Measurements from ENCODE around the gene PELI2. TPM values are rescaled to one million over a fixed set of nuclear protein-coding genes. Genes with fewer than 3 reads are reported as not detected.

PELI2 gene
- total and polyA plus RNA-seq, 11 donors, result 0.80 to 5.2 (median 3.3) TPM

DNA sequence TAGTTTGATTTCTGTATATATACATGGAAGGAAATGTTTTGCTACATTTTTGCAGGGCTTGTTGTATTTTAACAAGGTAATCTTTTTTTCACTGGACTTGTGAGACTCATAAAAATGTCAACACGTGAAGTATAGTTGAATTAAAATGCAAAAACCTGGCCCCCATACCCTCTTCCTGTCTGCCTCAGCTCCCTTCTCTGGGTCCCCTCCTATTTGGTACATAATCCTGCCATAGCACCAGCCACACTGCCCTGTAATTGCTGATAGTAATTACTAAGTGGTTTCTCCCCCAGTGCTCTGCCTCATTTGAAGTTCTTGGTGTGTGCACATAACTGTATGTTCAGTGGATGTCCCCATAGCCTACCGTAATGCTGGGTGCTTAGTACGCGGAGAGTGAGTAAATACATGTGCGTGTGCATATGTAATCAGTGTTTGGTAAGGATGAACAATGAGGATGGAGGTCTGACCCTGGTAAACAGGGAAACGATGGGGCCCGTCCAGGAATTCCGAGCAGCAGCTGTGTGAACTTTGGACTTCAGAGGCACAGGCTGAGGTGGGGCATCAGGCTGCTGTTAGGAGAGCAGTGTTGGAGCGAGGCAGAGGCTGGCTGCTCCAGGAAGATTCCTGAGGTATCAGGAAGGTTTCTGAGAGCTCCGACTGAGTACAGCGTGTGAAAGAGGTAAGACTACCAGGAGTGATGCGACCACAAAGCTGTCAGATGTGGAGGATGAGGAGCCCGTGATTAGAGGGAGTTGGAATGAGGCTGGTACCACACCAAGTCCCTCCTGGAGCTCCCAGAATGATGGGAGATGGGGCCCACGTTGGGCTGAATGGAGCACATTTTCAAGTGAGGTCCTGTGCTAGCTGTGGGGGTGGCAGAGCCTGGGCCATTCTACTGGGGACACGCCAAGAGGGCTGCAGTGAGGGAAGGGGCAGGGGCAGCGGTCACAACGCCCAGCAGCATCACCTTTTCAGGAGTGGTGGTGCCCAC lies 106.8 kb downstream of the PELI2 start:
- Histone ChIP-seq H3K4me3 (no peak overlapping the region), H3K27me3 (no peaks in the 10 kb centered on the region), H3K36me3 (no peaks in the 10 kb centered on the region), H3K27ac (no peak overlapping the region), H3K9me3 (no peaks in the 10 kb centered on the region), H3K4me1 (peaks cover 0 to 26% (median 17%) of the 10 kb centered on the region in 12 donors)
- ATAC-seq (no peak), DNase-seq (no peak)
- WGBS, 4 donors, result 91 to 92% (median 91%) methylated on average over 14 to 17 of the region's 17 CpGs
- TF ChIP-seq, protein P1, sequence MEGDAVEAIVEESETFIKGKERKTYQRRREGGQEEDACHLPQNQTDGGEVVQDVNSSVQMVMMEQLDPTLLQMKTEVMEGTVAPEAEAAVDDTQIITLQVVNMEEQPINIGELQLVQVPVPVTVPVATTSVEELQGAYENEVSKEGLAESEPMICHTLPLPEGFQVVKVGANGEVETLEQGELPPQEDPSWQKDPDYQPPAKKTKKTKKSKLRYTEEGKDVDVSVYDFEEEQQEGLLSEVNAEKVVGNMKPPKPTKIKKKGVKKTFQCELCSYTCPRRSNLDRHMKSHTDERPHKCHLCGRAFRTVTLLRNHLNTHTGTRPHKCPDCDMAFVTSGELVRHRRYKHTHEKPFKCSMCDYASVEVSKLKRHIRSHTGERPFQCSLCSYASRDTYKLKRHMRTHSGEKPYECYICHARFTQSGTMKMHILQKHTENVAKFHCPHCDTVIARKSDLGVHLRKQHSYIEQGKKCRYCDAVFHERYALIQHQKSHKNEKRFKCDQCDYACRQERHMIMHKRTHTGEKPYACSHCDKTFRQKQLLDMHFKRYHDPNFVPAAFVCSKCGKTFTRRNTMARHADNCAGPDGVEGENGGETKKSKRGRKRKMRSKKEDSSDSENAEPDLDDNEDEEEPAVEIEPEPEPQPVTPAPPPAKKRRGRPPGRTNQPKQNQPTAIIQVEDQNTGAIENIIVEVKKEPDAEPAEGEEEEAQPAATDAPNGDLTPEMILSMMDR (IDR thresholded peaks at IDR 0.05), result no peak
- no peak for TF ChIP-seq POLR2A (IDR thresholded peaks at IDR 0.05)
- intact Hi-C loops (cut with DNase I), result no loop called here

DNA sequence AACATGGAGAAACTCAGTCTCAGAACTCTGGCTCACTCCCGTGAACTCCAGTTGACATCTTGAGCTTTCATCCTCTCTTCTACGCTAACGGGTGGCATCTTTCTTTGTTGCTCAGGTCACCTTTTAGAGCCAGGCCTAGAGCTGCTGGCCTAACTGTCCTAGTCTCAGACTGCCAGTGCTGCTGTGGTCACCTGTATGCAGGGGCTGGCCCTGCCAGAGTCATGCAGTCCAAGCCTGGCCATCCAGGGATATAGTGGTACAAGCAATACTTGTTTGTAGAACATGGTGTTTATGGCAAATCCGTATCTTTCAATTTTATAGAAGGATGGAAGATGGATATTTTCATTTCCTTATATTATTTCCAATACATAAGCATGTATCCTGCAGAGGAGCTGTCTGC lies 117.2 kb downstream of the PELI2 start:
- H3K27ac ChIP-seq, result no peak overlapping the region
- no peak overlapping the region for H3K4me3 ChIP-seq
- no peaks in the 10 kb centered on the region for H3K27me3 ChIP-seq
- intact Hi-C loops (cut with DNase I), result no loop called here
- H3K4me1 ChIP-seq, result no peaks in the 10 kb centered on the region
- H3K9me3 ChIP-seq, result peaks cover 0 to 6% (median 0%) of the 10 kb centered on the region in 12 donors
- no peak for TF ChIP-seq POLR2A (IDR thresholded peaks at IDR 0.05)
- TF ChIP-seq, protein P1 (IDR thresholded peaks at IDR 0.05), result no peak
- no peaks in the 10 kb centered on the region for H3K36me3 ChIP-seq
- DNase-seq (no peak), ATAC-seq (no peak)
- 70 to 96% (median 78%) methylated on average over 4 of the region's 4 CpGs for WGBS, 4 donors

DNA sequence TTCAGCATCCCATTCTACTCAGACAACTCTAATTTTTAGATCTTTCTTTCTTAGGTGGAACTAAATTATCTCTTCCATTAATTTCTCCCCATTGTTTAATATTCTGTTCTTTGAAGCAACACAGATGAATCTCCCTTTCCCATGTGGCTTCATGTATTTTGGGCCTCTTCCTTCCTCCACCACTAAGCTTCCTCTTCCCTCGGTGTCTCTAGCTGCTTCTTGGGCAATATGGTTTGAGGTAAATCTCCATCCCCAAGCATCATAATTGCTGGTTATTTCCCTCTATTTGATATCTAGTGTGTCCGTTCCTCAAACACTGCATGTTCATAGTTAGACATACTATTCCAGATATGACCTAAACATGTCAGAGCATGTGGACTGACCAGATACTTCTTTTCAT lies 119.2 kb downstream of the PELI2 start:
- Histone ChIP-seq H3K9me3 (peaks cover 0 to 6% (median 0%) of the 10 kb centered on the region in 12 donors), H3K27ac (no peak overlapping the region), H3K36me3 (no peaks in the 10 kb centered on the region), H3K27me3 (no peaks in the 10 kb centered on the region), H3K4me3 (no peak overlapping the region), H3K4me1 (no peaks in the 10 kb centered on the region)
- DNase-seq, result no peak
- WGBS, 4 donors, result 25 to 69% (median 49%) methylated on average over 2 of the region's 2 CpGs
- TF ChIP-seq POLR2A (IDR thresholded peaks at IDR 0.05), result no peak
- TF ChIP-seq, protein P1 (IDR thresholded peaks at IDR 0.05), result no peak
- no peak for ATAC-seq
- intact Hi-C loops (cut with DNase I), result no loop called here

DNA sequence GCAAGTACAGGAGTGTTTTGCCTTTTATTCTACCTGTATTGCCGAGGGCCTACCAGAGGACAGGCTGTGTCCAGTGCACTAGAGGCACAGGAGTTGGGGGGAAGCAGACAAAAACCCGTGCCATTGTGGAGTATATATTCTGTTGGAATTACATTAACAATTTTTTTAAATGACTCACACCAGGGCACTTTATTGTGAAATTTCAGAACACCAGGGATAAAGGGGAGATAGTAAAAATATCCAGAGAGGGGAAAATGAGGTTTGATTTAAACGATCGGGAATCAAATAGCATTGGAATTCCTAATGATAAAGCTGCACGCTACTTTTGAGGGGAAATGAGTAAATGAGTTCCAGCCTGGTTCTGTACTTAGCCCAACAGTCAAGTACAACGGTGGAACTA lies 123.2 kb downstream of the PELI2 start:
- Histone ChIP-seq H3K27ac (no peak overlapping the region), H3K4me1 (peaks cover 0 to 10% (median 0%) of the 10 kb centered on the region in 12 donors), H3K4me3 (no peak overlapping the region), H3K27me3 (no peaks in the 10 kb centered on the region), H3K9me3 (no peaks in the 10 kb centered on the region), H3K36me3 (no peaks in the 10 kb centered on the region)
- no peak for ATAC-seq
- intact Hi-C loops (cut with DNase I), result no loop called here
- WGBS, 4 donors, result 80 to 95% (median 94%) methylated on average over 6 of the region's 6 CpGs
- TF ChIP-seq, protein P1 (IDR thresholded peaks at IDR 0.05), result no peak
- TF ChIP-seq POLR2A (IDR thresholded peaks at IDR 0.05), result no peak
- DNase-seq, result no peak
